Uterus (tissue), 2 donors: ENCODE data around the gene NAT14.

Experiments
- POLR2A ChIP-seq, 2 donors: fragments of 450-650 bp; IDR thresholded peaks; one replicate each; pipeline ENCODE4 v1.6.1; 2016; ENCODE audit warnings: antibody characterized with exemption in 2 of 2, mild to moderate bottlenecking in 1 of 2, moderate library complexity in 1 of 2
- TF ChIP-seq, protein P1 (sequence below), 4 experiments: fragments of 200-600 bp in 2 of 4; fragments of 450-650 bp in 2 of 4; sonication (generic) in 2 of 4; IDR thresholded peaks; one replicate each; pipeline ENCODE4 v1.5.1; 2016 to 2019; ENCODE audit warnings: antibody characterized with exemption in 4 of 4, mild to moderate bottlenecking in 2 of 4, moderate library complexity in 1 of 4

GRCh38 chr19:55476100-55476775 lies 8.8 kb upstream of the NAT14 start, which contains the start of gene ZNF628:
- TF ChIP-seq, protein P1, sequence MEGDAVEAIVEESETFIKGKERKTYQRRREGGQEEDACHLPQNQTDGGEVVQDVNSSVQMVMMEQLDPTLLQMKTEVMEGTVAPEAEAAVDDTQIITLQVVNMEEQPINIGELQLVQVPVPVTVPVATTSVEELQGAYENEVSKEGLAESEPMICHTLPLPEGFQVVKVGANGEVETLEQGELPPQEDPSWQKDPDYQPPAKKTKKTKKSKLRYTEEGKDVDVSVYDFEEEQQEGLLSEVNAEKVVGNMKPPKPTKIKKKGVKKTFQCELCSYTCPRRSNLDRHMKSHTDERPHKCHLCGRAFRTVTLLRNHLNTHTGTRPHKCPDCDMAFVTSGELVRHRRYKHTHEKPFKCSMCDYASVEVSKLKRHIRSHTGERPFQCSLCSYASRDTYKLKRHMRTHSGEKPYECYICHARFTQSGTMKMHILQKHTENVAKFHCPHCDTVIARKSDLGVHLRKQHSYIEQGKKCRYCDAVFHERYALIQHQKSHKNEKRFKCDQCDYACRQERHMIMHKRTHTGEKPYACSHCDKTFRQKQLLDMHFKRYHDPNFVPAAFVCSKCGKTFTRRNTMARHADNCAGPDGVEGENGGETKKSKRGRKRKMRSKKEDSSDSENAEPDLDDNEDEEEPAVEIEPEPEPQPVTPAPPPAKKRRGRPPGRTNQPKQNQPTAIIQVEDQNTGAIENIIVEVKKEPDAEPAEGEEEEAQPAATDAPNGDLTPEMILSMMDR (IDR thresholded peaks at IDR 0.05) = peak in 1 of 4 experiments; percentile 8
- peak; percentile 39 to 84 for TF ChIP-seq POLR2A (IDR thresholded peaks at IDR 0.05)
